GM12891 (cell line): ENCODE measurements around the gene AJUBA.

Source experiments
- POLR2A ChIP-seq: IDR thresholded peaks from 2 replicates; pipeline ENCODE4 v1.6.1; 2011; ENCODE audit warnings: low read depth, low read length, control low read depth
- POLR2AphosphoS5 ChIP-seq: IDR thresholded peaks from 2 replicates; pipeline ENCODE4 v1.6.1; 2011; ENCODE audit warnings: low read depth, low read length, control low read depth
- POU2F2 ChIP-seq: IDR thresholded peaks from 2 replicates; pipeline ENCODE4 v1.6.1; 2011; ENCODE audit warnings: low read depth, mild to moderate bottlenecking, control low read depth, low read length, moderate library complexity
- SPI1 ChIP-seq: IDR thresholded peaks from 2 replicates; pipeline ENCODE4 v1.6.1; 2011; ENCODE audit warnings: low read depth, low read length, control low read depth
- TAF1 ChIP-seq: IDR thresholded peaks from 2 replicates; pipeline ENCODE4 v1.6.1; 2011; ENCODE audit warnings: low read depth, low read length, control low read depth

DNA sequence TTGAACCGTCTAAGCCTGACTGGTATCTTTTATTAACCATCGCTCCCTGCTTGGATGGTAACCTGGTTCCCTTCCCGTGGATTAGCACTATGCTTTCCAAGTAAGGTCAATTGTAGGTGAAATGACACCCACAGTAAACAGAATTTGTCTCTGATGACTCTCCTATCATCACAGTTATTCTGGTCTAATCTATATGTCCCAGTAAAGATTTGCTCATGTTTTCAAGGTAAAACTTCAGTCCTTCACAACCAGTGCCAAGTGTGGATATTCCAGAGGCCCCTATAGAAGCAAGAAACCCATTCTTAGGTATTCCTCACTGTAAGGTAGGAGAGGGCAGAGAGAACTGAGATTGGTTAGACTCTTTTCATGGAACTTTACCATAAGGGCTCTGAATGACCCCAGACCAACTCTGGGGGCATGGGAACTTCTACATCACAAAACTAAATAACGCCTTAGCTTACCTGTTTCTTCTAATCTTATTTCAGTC is 15.5 kb downstream of the AJUBA start:
- TF ChIP-seq POLR2A: no peak
- TF ChIP-seq POLR2AphosphoS5: no peak
- no peak for TF ChIP-seq TAF1
- TF ChIP-seq POU2F2: no peak
- no peak for TF ChIP-seq SPI1
